Lower leg skin (tissue), 3 donors: ENCODE measurements around the gene C1orf87.

Experiments
- POLR2A ChIP-seq, 2 donors: fragments of 450-650 bp; IDR thresholded peaks; one replicate each; pipeline ENCODE4 v1.6.1; 2016 to 2017; ENCODE audit warnings: antibody characterized with exemption in 2 of 2, mild to moderate bottlenecking in 1 of 2, moderate library complexity in 1 of 2
- TF ChIP-seq, protein P1 (sequence below), 3 donors: fragments of 450-650 bp; IDR thresholded peaks; one replicate each; pipeline ENCODE4 v1.5.1; 2016; ENCODE audit warnings: antibody characterized with exemption in 3 of 3, mild to moderate bottlenecking in 3 of 3, moderate library complexity in 2 of 3

GRCh38 chr1:60113028-60113427, 39.5 kb upstream of the C1orf87 start:
- TF ChIP-seq, protein P1, sequence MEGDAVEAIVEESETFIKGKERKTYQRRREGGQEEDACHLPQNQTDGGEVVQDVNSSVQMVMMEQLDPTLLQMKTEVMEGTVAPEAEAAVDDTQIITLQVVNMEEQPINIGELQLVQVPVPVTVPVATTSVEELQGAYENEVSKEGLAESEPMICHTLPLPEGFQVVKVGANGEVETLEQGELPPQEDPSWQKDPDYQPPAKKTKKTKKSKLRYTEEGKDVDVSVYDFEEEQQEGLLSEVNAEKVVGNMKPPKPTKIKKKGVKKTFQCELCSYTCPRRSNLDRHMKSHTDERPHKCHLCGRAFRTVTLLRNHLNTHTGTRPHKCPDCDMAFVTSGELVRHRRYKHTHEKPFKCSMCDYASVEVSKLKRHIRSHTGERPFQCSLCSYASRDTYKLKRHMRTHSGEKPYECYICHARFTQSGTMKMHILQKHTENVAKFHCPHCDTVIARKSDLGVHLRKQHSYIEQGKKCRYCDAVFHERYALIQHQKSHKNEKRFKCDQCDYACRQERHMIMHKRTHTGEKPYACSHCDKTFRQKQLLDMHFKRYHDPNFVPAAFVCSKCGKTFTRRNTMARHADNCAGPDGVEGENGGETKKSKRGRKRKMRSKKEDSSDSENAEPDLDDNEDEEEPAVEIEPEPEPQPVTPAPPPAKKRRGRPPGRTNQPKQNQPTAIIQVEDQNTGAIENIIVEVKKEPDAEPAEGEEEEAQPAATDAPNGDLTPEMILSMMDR (IDR thresholded peaks at IDR 0.05) = no peak
- no peak for TF ChIP-seq POLR2A (IDR thresholded peaks at IDR 0.05)
